Caco-2 (cell line): ENCODE measurements around the gene PSMB9. TPM values are rescaled to one million over a fixed set of nuclear protein-coding genes. Genes with fewer than 3 reads are reported as not detected.

Experiments used
- BruUV-seq: library from RNA; stranded (reverse); fragments of 400-500 nt; replicated peaks from 2 replicates; lab custom pipeline; 2021; lab: Mats Ljungman, UMichigan
- CTCF ChIA-PET: fragments of 300-600 bp; sonication (Branson Sonifier 250); formaldehyde crosslinking; loops from one replicate; lab custom pipeline; 2022; ENCODE audit warnings: antibody characterized with exemption; lab: Charles Lee
- POLR2A ChIA-PET: fragments of 300-600 bp; sonication (Branson Sonifier 250); formaldehyde crosslinking; loops from one replicate; lab custom pipeline; 2022; ENCODE audit warnings: antibody characterized with exemption; lab: Charles Lee
- DNase-seq, 2 experiments: peaks; one replicate each; pipeline versions ENCODE4 v3.0.0 to v3.0.0-alpha.2; 2020 to 2022
- H3K27me3 ChIP-seq: replicated peaks from 2 replicates; pipeline ENCODE4 v1.6.0; 2011; ENCODE audit warnings: low read length; ENCODE audit not compliant: control insufficient read depth, insufficient read depth
- H3K36me3 ChIP-seq: 2 replicates; pipeline ENCODE4 v1.5.1; 2011; ENCODE audit warnings: low read length; ENCODE audit not compliant: control insufficient read depth, insufficient read depth
- H3K4me1 ChIP-seq: fragments of 250-450 bp; sonication (Bioruptor Pico); 2 replicates; pipeline ENCODE4 v1.5.1; 2020; ENCODE audit warnings: mild to moderate bottlenecking
- H3K4me3 ChIP-seq: 2 replicates; pipeline ENCODE4 v1.5.1; 2011; ENCODE audit warnings: low read depth, mild to moderate bottlenecking, control low read depth, low read length
- H3K9me3 ChIP-seq: fragments of 250-450 bp; sonication (Bioruptor Pico); 2 replicates; pipeline ENCODE4 v1.5.1; 2020; ENCODE audit warnings: mild to moderate bottlenecking, moderate library complexity
- H3K27ac Mint-ChIP-seq: one replicate; pipeline ENCODE4 v1.8.0; 2022; ENCODE audit warnings: mixed read lengths; ENCODE audit not compliant: unreplicated experiment
- H3K27me3 Mint-ChIP-seq: one replicate; pipeline ENCODE4 v1.8.0; 2022; ENCODE audit warnings: mixed read lengths; ENCODE audit not compliant: insufficient read depth, unreplicated experiment
- H3K36me3 Mint-ChIP-seq: one replicate; pipeline ENCODE4 v1.8.0; 2022; ENCODE audit warnings: mild to moderate bottlenecking, mixed read lengths; ENCODE audit not compliant: insufficient read depth, unreplicated experiment
- H3K4me1 Mint-ChIP-seq: one replicate; pipeline ENCODE4 v1.8.0; 2022; ENCODE audit warnings: low read depth, mixed read lengths; ENCODE audit not compliant: unreplicated experiment
- H3K4me3 Mint-ChIP-seq: one replicate; pipeline ENCODE4 v1.8.0; 2022; ENCODE audit warnings: mild to moderate bottlenecking, moderate library complexity, mixed read lengths; ENCODE audit not compliant: unreplicated experiment
- H3K9me3 Mint-ChIP-seq: one replicate; pipeline ENCODE4 v1.8.0; 2022; ENCODE audit warnings: mixed read lengths; ENCODE audit not compliant: unreplicated experiment
- intact Hi-C: fragments of 100-400 bp; cut with micrococcal nuclease; formaldehyde crosslinking; loops from one replicate; pipeline ENCODE4 v1.10.0; 2022; ENCODE audit not compliant: unreplicated experiment
- total RNA-seq: library from RNA; stranded (reverse); gene quantifications from 2 replicates; pipeline ENCODE4 v1.2.3, GENCODE V29; 2022
- TF ChIP-seq, protein P1 (sequence below), 2 experiments: fragments of 200-600 bp in 1 of 2; IDR thresholded peaks; 1 replicate in 1 of 2; 2 replicates in 1 of 2; pipeline versions ENCODE4 v1.5.1 to v1.8.0; 2011 to 2022; ENCODE audit warnings: antibody characterized with exemption in 1 of 2, control low read depth in 1 of 2, inconsistent platforms in 1 of 2, low read depth in 1 of 2, low read length in 1 of 2, mild to moderate bottlenecking in 1 of 2, moderate library complexity in 1 of 2; ENCODE audit not compliant: insufficient read depth in 1 of 2, severe bottlenecking in 1 of 2, unreplicated experiment in 1 of 2

The PSMB9 gene
- total RNA-seq, 1 experiment from 2014 or later, result 1.3 TPM

DNA sequence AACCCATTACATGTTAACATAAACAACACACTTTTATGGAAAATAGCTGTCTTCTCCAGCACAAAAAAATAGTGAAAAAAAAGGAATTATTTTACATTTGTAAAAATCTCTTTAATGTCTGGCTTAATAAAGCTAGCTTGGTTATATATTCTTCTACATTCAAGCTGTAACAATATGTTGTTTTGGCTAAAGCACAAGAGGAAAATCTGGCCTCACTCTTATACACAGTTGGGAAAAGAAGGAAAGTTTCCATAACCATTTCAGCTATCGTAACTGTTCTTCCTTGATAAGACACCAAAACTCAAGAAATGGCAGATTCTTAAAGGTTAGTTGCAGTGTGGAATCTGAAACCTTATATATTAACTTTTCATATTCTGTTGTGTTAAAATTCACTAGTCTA lies 44.8 kb upstream of the PSMB9 start:
- no peak overlapping the region for H3K4me3 ChIP-seq
- no peak for DNase-seq
- intact Hi-C loops, result no loop called here
- no peaks in the 10 kb centered on the region for H3K4me1 ChIP-seq
- no peak overlapping the region for H3K27ac Mint-ChIP-seq
- H3K27me3 Mint-ChIP-seq, result peaks cover 9% of the 10 kb centered on the region
- H3K36me3 ChIP-seq, result no peaks in the 10 kb centered on the region
- BruUV-seq, result no TSS peak
- CTCF ChIA-PET, result no interaction called here
- no peak overlapping the region for H3K4me3 Mint-ChIP-seq
- no peaks in the 10 kb centered on the region for H3K27me3 ChIP-seq
- H3K36me3 Mint-ChIP-seq, result no peaks in the 10 kb centered on the region
- POLR2A ChIA-PET, result no interaction called here
- no peaks in the 10 kb centered on the region for H3K4me1 Mint-ChIP-seq
- H3K9me3 ChIP-seq, result no peaks in the 10 kb centered on the region
- H3K9me3 Mint-ChIP-seq, result no peaks in the 10 kb centered on the region
- TF ChIP-seq, protein P1, sequence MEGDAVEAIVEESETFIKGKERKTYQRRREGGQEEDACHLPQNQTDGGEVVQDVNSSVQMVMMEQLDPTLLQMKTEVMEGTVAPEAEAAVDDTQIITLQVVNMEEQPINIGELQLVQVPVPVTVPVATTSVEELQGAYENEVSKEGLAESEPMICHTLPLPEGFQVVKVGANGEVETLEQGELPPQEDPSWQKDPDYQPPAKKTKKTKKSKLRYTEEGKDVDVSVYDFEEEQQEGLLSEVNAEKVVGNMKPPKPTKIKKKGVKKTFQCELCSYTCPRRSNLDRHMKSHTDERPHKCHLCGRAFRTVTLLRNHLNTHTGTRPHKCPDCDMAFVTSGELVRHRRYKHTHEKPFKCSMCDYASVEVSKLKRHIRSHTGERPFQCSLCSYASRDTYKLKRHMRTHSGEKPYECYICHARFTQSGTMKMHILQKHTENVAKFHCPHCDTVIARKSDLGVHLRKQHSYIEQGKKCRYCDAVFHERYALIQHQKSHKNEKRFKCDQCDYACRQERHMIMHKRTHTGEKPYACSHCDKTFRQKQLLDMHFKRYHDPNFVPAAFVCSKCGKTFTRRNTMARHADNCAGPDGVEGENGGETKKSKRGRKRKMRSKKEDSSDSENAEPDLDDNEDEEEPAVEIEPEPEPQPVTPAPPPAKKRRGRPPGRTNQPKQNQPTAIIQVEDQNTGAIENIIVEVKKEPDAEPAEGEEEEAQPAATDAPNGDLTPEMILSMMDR (IDR thresholded peaks at IDR 0.05; ENCODE audit: insufficient read depth in 1 of 2, low read depth in 1 of 2, low read length in 1 of 2, severe bottlenecking in 1 of 2, unreplicated experiment in 1 of 2), result no peak

DNA sequence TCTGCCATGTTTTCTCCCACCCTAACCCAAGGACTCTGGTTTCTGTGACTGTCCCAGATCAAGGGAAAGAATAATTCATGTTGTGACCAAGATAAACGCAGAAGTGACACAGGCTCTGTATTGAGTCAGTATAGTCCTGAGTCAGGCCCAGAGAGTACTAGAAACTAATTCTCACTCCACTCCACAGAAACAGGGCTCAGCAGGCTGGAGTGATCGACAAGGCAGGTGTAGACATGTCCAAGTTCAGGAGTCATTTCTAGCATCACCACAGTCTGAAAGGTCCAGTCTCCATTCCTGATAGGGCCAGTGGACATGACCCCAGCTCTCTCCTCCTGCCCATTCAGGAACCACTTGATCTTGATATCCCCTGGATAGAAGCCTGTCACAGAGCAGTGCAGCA lies 39.8 kb upstream of the PSMB9 start:
- TF ChIP-seq, protein P1 (IDR thresholded peaks at IDR 0.05; ENCODE audit: insufficient read depth in 1 of 2, low read depth in 1 of 2, low read length in 1 of 2, severe bottlenecking in 1 of 2, unreplicated experiment in 1 of 2), result no peak
- Mint-ChIP-seq H3K36me3 (no peaks in the 10 kb centered on the region), H3K9me3 (no peaks in the 10 kb centered on the region), H3K27ac (no peak overlapping the region), H3K27me3 (peaks cover 8% of the 10 kb centered on the region), H3K4me1 (no peaks in the 10 kb centered on the region), H3K4me3 (no peak overlapping the region)
- Histone ChIP-seq H3K9me3 (no peaks in the 10 kb centered on the region), H3K36me3 (no peaks in the 10 kb centered on the region), H3K27me3 (no peaks in the 10 kb centered on the region), H3K4me1 (peaks cover 13% of the 10 kb centered on the region; the same call in 1 of the 2 replicates), H3K4me3 (no peak overlapping the region)
- ChIA-PET CTCF (interaction anchor here (1.4 kb wide), 1 partner anchor 24 kb away, joined by 5 read pairs; the partner anchor contains the start of gene TAP2), POLR2A (no interaction called here)
- no peak for DNase-seq
- intact Hi-C loops, result no loop called here
- BruUV-seq, result no TSS peak

DNA sequence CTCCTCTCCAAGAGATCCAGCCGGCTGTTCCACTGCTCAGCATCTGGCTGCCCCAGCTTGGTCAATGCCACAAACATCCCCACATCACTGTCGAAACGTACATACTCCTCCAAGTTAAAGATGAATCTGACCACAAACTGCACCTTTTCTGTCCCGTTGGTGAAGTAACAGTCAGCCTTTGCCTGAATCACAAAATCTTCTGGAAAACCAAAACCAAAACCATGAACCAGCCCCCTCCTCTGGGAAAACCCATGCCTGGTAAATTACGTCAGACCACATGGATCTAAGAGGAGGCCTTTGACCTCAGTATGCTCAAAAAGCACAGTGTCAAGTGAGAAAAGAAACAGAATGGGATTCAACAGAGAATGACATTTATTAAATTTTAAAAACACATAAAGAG lies 38.9 kb upstream of the PSMB9 start:
- intact Hi-C loops, result no loop called here
- ChIA-PET POLR2A (no interaction called here), CTCF (interaction anchor here (1.4 kb wide), 1 partner anchor 23 kb away, joined by 5 read pairs; the partner anchor contains the start of gene TAP2)
- Histone ChIP-seq H3K4me1 (peaks cover 13% of the 10 kb centered on the region; the same call in 1 of the 2 replicates), H3K4me3 (no peak overlapping the region), H3K36me3 (no peaks in the 10 kb centered on the region), H3K27me3 (no peaks in the 10 kb centered on the region), H3K9me3 (no peaks in the 10 kb centered on the region)
- H3K4me1 Mint-ChIP-seq, result no peaks in the 10 kb centered on the region
- no peaks in the 10 kb centered on the region for H3K36me3 Mint-ChIP-seq
- H3K27ac Mint-ChIP-seq, result no peak overlapping the region
- no TSS peak for BruUV-seq
- H3K9me3 Mint-ChIP-seq, result no peaks in the 10 kb centered on the region
- peaks cover 8% of the 10 kb centered on the region for H3K27me3 Mint-ChIP-seq
- no peak overlapping the region for H3K4me3 Mint-ChIP-seq
- DNase-seq, result no peak
- TF ChIP-seq, protein P1 (IDR thresholded peaks at IDR 0.05; ENCODE audit: insufficient read depth in 1 of 2, low read depth in 1 of 2, low read length in 1 of 2, severe bottlenecking in 1 of 2, unreplicated experiment in 1 of 2), result no peak
